Mesendoderm (in vitro differentiated cells): Measurements from ENCODE around the gene ZDHHC7.
A peak's percentile ranks its signal among the peaks of the same experiment; 100 is the strongest.
"Not testable (repeated sequence)": the region's sequence is repeated elsewhere in the genome, so short reads cannot be mapped to it uniquely, and the experiment has no call there.

Source experiments
- DNase-seq: peaks from one replicate; pipeline ENCODE4 v3.0.0; 2013
- H2AK5ac ChIP-seq: 2 replicates; pipeline ENCODE4 v1.6.1; 2013; ENCODE audit warnings: low read length, inconsistent platforms
- H2BK120ac ChIP-seq: 2 replicates; pipeline ENCODE4 v1.6.1; 2013; ENCODE audit warnings: low read depth, mild to moderate bottlenecking, low read length, moderate library complexity, mixed read lengths
- H2BK15ac ChIP-seq: replicated peaks from 2 replicates; pipeline ENCODE4 v1.6.1; 2013; ENCODE audit warnings: low read depth, mild to moderate bottlenecking, moderate library complexity
- H2BK5ac ChIP-seq: 2 replicates; pipeline ENCODE4 v1.6.1; 2013; ENCODE audit warnings: low read length, inconsistent platforms
- H3K18ac ChIP-seq: 2 replicates; pipeline ENCODE4 v1.6.1; 2013; ENCODE audit warnings: mild to moderate bottlenecking, low read length, mixed read lengths
- H3K23ac ChIP-seq: one replicate; pipeline ENCODE4 v1.6.1; 2013; ENCODE audit warnings: low read length
- H3K27ac ChIP-seq: 2 replicates; pipeline ENCODE4 v1.5.1; 2013; ENCODE audit warnings: low read depth, mild to moderate bottlenecking, inconsistent platforms, low read length, moderate library complexity
- H3K27me3 ChIP-seq: 2 replicates; pipeline ENCODE4 v1.6.1; 2013; ENCODE audit warnings: low read length, control low read depth, mild to moderate bottlenecking, inconsistent platforms; ENCODE audit not compliant: insufficient read depth, poor library complexity
- H3K36me3 ChIP-seq: 2 replicates; pipeline ENCODE4 v1.6.1; 2013; ENCODE audit warnings: low read length, inconsistent platforms; ENCODE audit not compliant: control insufficient read depth, insufficient read depth
- H3K4ac ChIP-seq: one replicate; pipeline ENCODE4 v1.6.1; 2013; ENCODE audit warnings: low read depth, mild to moderate bottlenecking, low read length, moderate library complexity
- H3K4me1 ChIP-seq: 2 replicates; pipeline ENCODE4 v1.6.1; 2013; ENCODE audit warnings: low read depth, low read length, inconsistent platforms; ENCODE audit not compliant: control insufficient read depth
- H3K4me2 ChIP-seq: 2 replicates; pipeline ENCODE4 v1.6.1; 2013; ENCODE audit warnings: low read length
- H3K4me3 ChIP-seq: 2 replicates; pipeline ENCODE4 v1.5.1; 2013; ENCODE audit warnings: mild to moderate bottlenecking, low read length
- H3K56ac ChIP-seq: one replicate; pipeline ENCODE4 v1.6.1; 2013; ENCODE audit warnings: low read length
- H3K79me1 ChIP-seq: 2 replicates; pipeline ENCODE4 v1.6.1; 2013; ENCODE audit warnings: low read length, inconsistent platforms
- H3K79me2 ChIP-seq: 2 replicates; pipeline ENCODE4 v1.6.1; 2013; ENCODE audit warnings: mild to moderate bottlenecking, low read length; ENCODE audit not compliant: control insufficient read depth, insufficient read depth
- H3K9ac ChIP-seq: 2 replicates; pipeline ENCODE4 v1.6.1; 2013; ENCODE audit warnings: low read length, inconsistent platforms
- H4K5ac ChIP-seq: one replicate; pipeline ENCODE4 v1.6.1; 2013; ENCODE audit warnings: low read length
- H4K8ac ChIP-seq: one replicate; pipeline ENCODE4 v1.6.1; 2013; ENCODE audit warnings: low read depth, mild to moderate bottlenecking, control low read depth, low read length, moderate library complexity
- WGBS: extraction: QIAGEN DNeasy Blood & Tissue Kit; methylation state at CpG from one replicate; pipeline ENCODE4 v1.1.7; 2013; ENCODE audit warnings: low lambda C conversion rate, missing lambda C conversion rate; ENCODE audit not compliant: insufficient coverage; ENCODE audit errors: extremely low coverage; 5-methylcytosine and 5-hydroxymethylcytosine counted together

Gene ZDHHC7

GRCh38 chr16:85033171-85033570 is 21.8 kb upstream of the ZDHHC7 start:
- no peaks in the 10 kb centered on the region for H3K79me2 ChIP-seq
- no peak overlapping the region for H3K56ac ChIP-seq
- no peaks in the 10 kb centered on the region for H3K36me3 ChIP-seq
- no peak overlapping the region for H3K18ac ChIP-seq
- H3K4me2 ChIP-seq = no peak overlapping the region
- no peak overlapping the region for H3K4ac ChIP-seq
- no peak overlapping the region for H2AK5ac ChIP-seq
- no peak overlapping the region for H3K9ac ChIP-seq
- DNase-seq = no peak
- H2BK15ac ChIP-seq = no peak overlapping the region
- no peak overlapping the region for H4K8ac ChIP-seq
- no peak overlapping the region for H2BK120ac ChIP-seq
- H3K79me1 ChIP-seq = no peaks in the 10 kb centered on the region
- H2BK5ac ChIP-seq = no peak overlapping the region
- no CpG with 5 or more reads among the region's 17 CpGs for WGBS
- H3K23ac ChIP-seq = no peak overlapping the region
- no peaks in the 10 kb centered on the region for H3K27me3 ChIP-seq
- no peaks in the 10 kb centered on the region for H3K4me1 ChIP-seq
- no peak overlapping the region for H3K4me3 ChIP-seq
- no peak overlapping the region for H4K5ac ChIP-seq
- H3K27ac ChIP-seq = no peak overlapping the region

GRCh38 chr16:85032187-85032586 is 20.9 kb upstream of the ZDHHC7 start:
- not testable (repeated sequence) for H3K23ac ChIP-seq, H3K56ac ChIP-seq, H3K18ac ChIP-seq, H2AK5ac ChIP-seq, H4K8ac ChIP-seq, H3K4me3 ChIP-seq, H2BK120ac ChIP-seq, H3K79me2 ChIP-seq, H3K27ac ChIP-seq, H3K27me3 ChIP-seq, H3K9ac ChIP-seq, H3K4me2 ChIP-seq, H3K4ac ChIP-seq, H3K4me1 ChIP-seq, H3K36me3 ChIP-seq, H3K79me1 ChIP-seq, H4K5ac ChIP-seq, DNase-seq, H2BK5ac ChIP-seq, H2BK15ac ChIP-seq
- WGBS = no CpG with 5 or more reads among the region's 4 CpGs

GRCh38 chr16:85031451-85031850 is 20.1 kb upstream of the ZDHHC7 start:
- no CpG with 5 or more reads among the region's 5 CpGs for whole genome bisulfite sequencing
- H3K23ac ChIP-seq = no peak overlapping the region
- no peak overlapping the region for H2BK120ac ChIP-seq
- DNase-seq = no peak
- no peak overlapping the region for H3K4ac ChIP-seq
- H2AK5ac ChIP-seq = no peak overlapping the region
- no peak overlapping the region for H3K4me3 ChIP-seq
- no peaks in the 10 kb centered on the region for H3K4me1 ChIP-seq
- H3K9ac ChIP-seq = no peak overlapping the region
- no peak overlapping the region for H4K5ac ChIP-seq
- no peaks in the 10 kb centered on the region for H3K79me1 ChIP-seq
- no peak overlapping the region for H2BK5ac ChIP-seq
- no peaks in the 10 kb centered on the region for H3K36me3 ChIP-seq
- no peak overlapping the region for H2BK15ac ChIP-seq
- H3K4me2 ChIP-seq = no peak overlapping the region
- H3K79me2 ChIP-seq = no peaks in the 10 kb centered on the region
- H3K56ac ChIP-seq = no peak overlapping the region
- no peak overlapping the region for H3K27ac ChIP-seq
- no peaks in the 10 kb centered on the region for H3K27me3 ChIP-seq
- no peak overlapping the region for H3K18ac ChIP-seq
- no peak overlapping the region for H4K8ac ChIP-seq

GRCh38 chr16:85029981-85030401 is 18.7 kb upstream of the ZDHHC7 start:
- Histone ChIP-seq H3K56ac (no peak overlapping the region), H3K27ac (no peak overlapping the region), H2BK5ac (no peak overlapping the region), H3K9ac (no peak overlapping the region), H3K4me3 (no peak overlapping the region), H3K4ac (no peak overlapping the region), H3K23ac (no peak overlapping the region), H3K27me3 (no peaks in the 10 kb centered on the region), H4K8ac (no peak overlapping the region), H3K79me1 (no peaks in the 10 kb centered on the region), H3K36me3 (no peaks in the 10 kb centered on the region), H2BK120ac (no peak overlapping the region), H3K4me1 (no peaks in the 10 kb centered on the region), H3K79me2 (no peaks in the 10 kb centered on the region), H4K5ac (no peak overlapping the region), H2AK5ac (no peak overlapping the region), H3K4me2 (no peak overlapping the region), H2BK15ac (no peak overlapping the region), H3K18ac (no peak overlapping the region)
- no CpG with 5 or more reads among the region's 16 CpGs for WGBS
- DNase-seq = no peak

- Histone ChIP-seq H3K56ac (no peak overlapping the region), H2AK5ac (no peak overlapping the region), H2BK5ac (no peak overlapping the region), H3K27ac (no peak overlapping the region), H2BK15ac (no peak overlapping the region), H3K4me1 (no peaks in the 10 kb centered on the region), H3K18ac (no peak overlapping the region), H3K4me3 (no peak overlapping the region), H3K4me2 (no peak overlapping the region), H4K5ac (no peak overlapping the region), H3K79me2 (no peaks in the 10 kb centered on the region), H3K9ac (no peak overlapping the region), H4K8ac (no peak overlapping the region), H3K4ac (no peak overlapping the region), H3K36me3 (no peaks in the 10 kb centered on the region), H3K79me1 (no peaks in the 10 kb centered on the region), H2BK120ac (no peak overlapping the region), H3K27me3 (no peaks in the 10 kb centered on the region), H3K23ac (no peak overlapping the region)
- DNase-seq = peak; percentile 63
- WGBS = no CpG with 5 or more reads among the region's 4 CpGs
Measured at GRCh38 chr16:85029408-85029784, 18.1 kb upstream of the ZDHHC7 start.

GRCh38 chr16:85028685-85029407 is 17.5 kb upstream of the ZDHHC7 start:
- Histone ChIP-seq H2AK5ac (no peak overlapping the region), H2BK15ac (no peak overlapping the region), H3K4me3 (no peak overlapping the region), H3K27ac (no peak overlapping the region), H4K5ac (no peak overlapping the region), H3K27me3 (no peaks in the 10 kb centered on the region), H3K4me2 (no peak overlapping the region), H2BK120ac (no peak overlapping the region), H3K4me1 (no peaks in the 10 kb centered on the region), H3K79me2 (no peaks in the 10 kb centered on the region), H3K56ac (no peak overlapping the region), H3K9ac (no peak overlapping the region), H3K18ac (no peak overlapping the region), H3K23ac (no peak overlapping the region), H2BK5ac (no peak overlapping the region), H4K8ac (no peak overlapping the region), H3K36me3 (no peaks in the 10 kb centered on the region), H3K4ac (no peak overlapping the region), H3K79me1 (no peaks in the 10 kb centered on the region)
- WGBS = no CpG with 5 or more reads among the region's 17 CpGs
- DNase-seq = no peak
